ENCODE data around the gene RPP25L. TPM values are rescaled to one million over a fixed set of nuclear protein-coding genes. Genes with fewer than 3 reads are reported as not detected.
A peak's percentile ranks its signal among the peaks of the same experiment; 100 is the strongest.
"Not testable (repeated sequence)": the region's sequence is repeated elsewhere in the genome, so short reads cannot be mapped to it uniquely, and the experiment has no call there.

Gene RPP25L
- total RNA-seq, 4 donors from 2014 or later, result 17.0 to 39.0 (median 26.6) TPM

GRCh38 chr9:34644766-34645314 is 32.9 kb upstream of the RPP25L start:
- intact Hi-C loops (cut with DNase I; ENCODE audit: low total_unique reads), result no loop called here
- no peak for DNase-seq (ENCODE audit: low spot score in 2 of 2)
- H3K4me3 ChIP-seq (ENCODE audit: low read depth, poor library complexity, severe bottlenecking), result no peak overlapping the region
- TF ChIP-seq CTCF (IDR thresholded peaks at IDR 0.05) (no peak), POLR2A (IDR thresholded peaks at IDR 0.05) (no peak)

GRCh38 chr9:34642679-34643078 is 30.8 kb upstream of the RPP25L start:
- 88 to 97% methylated on average over 1 of the region's 1 CpG for WGBS, 2 donors
- H3K4me3 ChIP-seq (ENCODE audit: low read depth, poor library complexity, severe bottlenecking), result no peak overlapping the region
- no peak for DNase-seq (ENCODE audit: low spot score in 2 of 2)
- TF ChIP-seq CTCF (IDR thresholded peaks at IDR 0.05) (no peak), POLR2A (IDR thresholded peaks at IDR 0.05) (no peak)
- intact Hi-C loops (cut with DNase I; ENCODE audit: low total_unique reads), result no loop called here

- not testable (repeated sequence) for DNase-seq (ENCODE audit: low spot score in 2 of 2); H3K4me3 ChIP-seq (ENCODE audit: low read depth, poor library complexity, severe bottlenecking)
- WGBS, 2 donors, result 91 to 97% methylated on average over 8 of the region's 8 CpGs
- intact Hi-C loops (cut with DNase I; ENCODE audit: low total_unique reads), result loop anchor here (10.0 kb wide), 1 partner anchor 65 kb away; no protein-coding TSS in a partner anchor
Observed at GRCh38 chr9:34639322-34639721, 27.4 kb upstream of the RPP25L start.

GRCh38 chr9:34638138-34638445 is 26.2 kb upstream of the RPP25L start:
- intact Hi-C loops (cut with DNase I; ENCODE audit: low total_unique reads), result loop anchor here (10.0 kb wide), 1 partner anchor 67 kb away; no protein-coding TSS in a partner anchor
- DNase-seq (ENCODE audit: low spot score in 2 of 2), result no peak
- H3K4me3 ChIP-seq (ENCODE audit: low read depth, poor library complexity, severe bottlenecking), result peak overlapping the region; percentile 77
- WGBS, 2 donors, result 9 to 23% methylated on average over 5 to 7 of the region's 7 CpGs
- TF ChIP-seq POLR2A (IDR thresholded peaks at IDR 0.05) (no peak), CTCF (IDR thresholded peaks at IDR 0.05) (no peak)

- TF ChIP-seq CTCF (IDR thresholded peaks at IDR 0.05) (no peak), POLR2A (IDR thresholded peaks at IDR 0.05) (no peak)
Observed at GRCh38 chr9:34637356-34638137, 25.6 kb upstream of the RPP25L start, which contains the start of gene SIGMAR1. TSS of gene SIGMAR1 (minus strand) at chr9:34637787. CDS start at chr9:34637697, 90 bp downstream.

GRCh38 chr9:34636791-34637355 is 25.0 kb upstream of the RPP25L start:
- TF ChIP-seq CTCF (IDR thresholded peaks at IDR 0.05) (no peak), POLR2A (IDR thresholded peaks at IDR 0.05) (no peak)
- 1 to 3% methylated on average over 11 to 15 of the region's 23 CpGs for WGBS, 2 donors
- H3K4me3 ChIP-seq (ENCODE audit: low read depth, poor library complexity, severe bottlenecking), result peak overlapping the region; percentile 77
- no peak for DNase-seq (ENCODE audit: low spot score in 2 of 2)
- intact Hi-C loops (cut with DNase I; ENCODE audit: low total_unique reads), result loop anchor here (10.0 kb wide), 1 partner anchor 68 kb away; no protein-coding TSS in a partner anchor

More at GRCh38 chr9:34637356-34638137, 25.6 kb upstream of the RPP25L start, which contains the start of gene SIGMAR1:
- DNase-seq (ENCODE audit: low spot score in 2 of 2), result peak; percentile 90 to 99
- intact Hi-C loops (cut with DNase I; ENCODE audit: low total_unique reads), result loop anchor here (10.0 kb wide), 1 partner anchor 67 kb away; no protein-coding TSS in a partner anchor
- WGBS, 2 donors, result 0 to 2% methylated on average over 11 to 58 of the region's 74 CpGs
- H3K4me3 ChIP-seq (ENCODE audit: low read depth, poor library complexity, severe bottlenecking), result peak within 1 kb of the TSS; percentile 77
